ENCODE measurements around the gene RXFP4.

Gene RXFP4

DNA sequence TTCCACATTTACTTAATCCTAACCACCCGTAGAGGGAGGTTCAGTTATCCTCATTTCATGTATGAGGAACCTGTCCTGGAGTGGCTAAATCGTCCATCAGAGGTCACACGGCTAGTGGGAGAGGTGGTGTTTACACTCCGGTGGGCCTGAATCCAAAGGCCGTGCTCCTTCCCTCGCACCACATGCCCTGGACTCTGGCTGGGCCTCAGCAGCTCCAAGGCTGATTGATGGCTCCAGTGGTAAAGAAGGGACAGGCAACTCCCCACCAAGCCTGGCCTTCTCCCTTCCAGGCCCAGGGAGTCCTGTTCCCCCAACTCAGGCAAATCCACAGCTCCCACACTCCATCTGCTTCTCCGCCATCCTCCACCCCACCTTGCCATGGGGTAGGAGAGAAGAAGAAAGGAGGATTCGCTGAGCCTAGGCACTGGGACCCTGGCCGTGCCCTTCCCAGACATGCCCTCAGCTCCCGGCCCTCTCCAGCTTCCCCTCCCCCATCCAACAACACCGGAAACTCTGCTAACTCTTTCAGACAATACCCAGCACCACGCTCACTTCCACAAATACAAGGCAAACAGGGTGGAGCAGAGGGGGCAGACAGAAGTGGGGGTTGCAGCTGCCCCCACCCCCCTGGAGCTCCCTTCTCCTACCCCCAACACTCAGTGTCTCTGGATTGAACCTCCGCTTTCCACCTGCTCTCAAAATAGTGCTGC, 26.1 kb downstream of the RXFP4 start:
- no peak for DNase-seq (ENCODE audit: low read depth)
- H3K4me3 ChIP-seq (ENCODE audit: low read depth, low read length), result no peak overlapping the region
- TF ChIP-seq, protein P1, sequence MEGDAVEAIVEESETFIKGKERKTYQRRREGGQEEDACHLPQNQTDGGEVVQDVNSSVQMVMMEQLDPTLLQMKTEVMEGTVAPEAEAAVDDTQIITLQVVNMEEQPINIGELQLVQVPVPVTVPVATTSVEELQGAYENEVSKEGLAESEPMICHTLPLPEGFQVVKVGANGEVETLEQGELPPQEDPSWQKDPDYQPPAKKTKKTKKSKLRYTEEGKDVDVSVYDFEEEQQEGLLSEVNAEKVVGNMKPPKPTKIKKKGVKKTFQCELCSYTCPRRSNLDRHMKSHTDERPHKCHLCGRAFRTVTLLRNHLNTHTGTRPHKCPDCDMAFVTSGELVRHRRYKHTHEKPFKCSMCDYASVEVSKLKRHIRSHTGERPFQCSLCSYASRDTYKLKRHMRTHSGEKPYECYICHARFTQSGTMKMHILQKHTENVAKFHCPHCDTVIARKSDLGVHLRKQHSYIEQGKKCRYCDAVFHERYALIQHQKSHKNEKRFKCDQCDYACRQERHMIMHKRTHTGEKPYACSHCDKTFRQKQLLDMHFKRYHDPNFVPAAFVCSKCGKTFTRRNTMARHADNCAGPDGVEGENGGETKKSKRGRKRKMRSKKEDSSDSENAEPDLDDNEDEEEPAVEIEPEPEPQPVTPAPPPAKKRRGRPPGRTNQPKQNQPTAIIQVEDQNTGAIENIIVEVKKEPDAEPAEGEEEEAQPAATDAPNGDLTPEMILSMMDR (IDR thresholded peaks at IDR 0.05; ENCODE audit: control insufficient read depth, extremely low read depth, insufficient read depth), result no peak

DNA sequence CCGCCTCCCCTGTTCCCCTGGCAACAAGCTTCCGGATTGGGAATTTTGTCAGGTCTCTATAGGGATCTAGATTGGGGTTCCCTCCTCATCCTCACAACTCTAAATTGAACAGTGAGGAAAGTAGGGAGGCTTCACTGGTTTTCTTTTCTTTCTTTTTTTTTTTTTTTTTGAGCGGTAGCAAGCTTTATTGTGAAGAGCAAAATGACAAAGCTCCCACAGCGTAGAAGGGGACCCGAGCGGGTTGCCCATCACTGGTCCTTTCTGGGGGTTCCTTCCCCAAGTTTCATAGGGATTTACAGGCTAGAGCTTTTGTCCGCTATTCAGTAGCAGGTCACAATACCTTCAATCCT, 26.6 kb downstream of the RXFP4 start:
- no peak for DNase-seq (ENCODE audit: low read depth)
- H3K4me3 ChIP-seq (ENCODE audit: low read depth, low read length), result no peak overlapping the region
- TF ChIP-seq, protein P1 (IDR thresholded peaks at IDR 0.05; ENCODE audit: control insufficient read depth, extremely low read depth, insufficient read depth), result no peak

DNA sequence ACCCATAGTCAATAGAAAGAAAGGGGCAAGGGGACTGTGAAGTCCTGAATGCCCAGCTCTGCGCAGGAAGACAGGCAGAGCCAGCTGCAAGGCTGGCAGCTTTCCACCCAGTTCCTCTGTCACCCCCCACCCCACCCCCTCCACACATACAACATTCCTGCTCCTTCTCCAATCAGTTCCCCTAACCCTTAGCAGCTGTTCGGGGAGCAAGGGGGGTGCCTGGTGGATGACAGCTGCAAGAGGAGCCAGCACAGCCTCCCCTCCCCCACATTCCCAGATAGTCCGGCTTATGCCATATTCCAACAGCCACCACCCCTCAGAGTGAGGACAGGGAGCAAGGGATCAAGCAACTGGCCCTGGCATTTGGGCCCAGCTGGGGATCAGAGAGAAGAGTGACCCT, 27.2 kb downstream of the RXFP4 start:
- TF ChIP-seq, protein P1 (IDR thresholded peaks at IDR 0.05; ENCODE audit: control insufficient read depth, extremely low read depth, insufficient read depth), result no peak

DNA sequence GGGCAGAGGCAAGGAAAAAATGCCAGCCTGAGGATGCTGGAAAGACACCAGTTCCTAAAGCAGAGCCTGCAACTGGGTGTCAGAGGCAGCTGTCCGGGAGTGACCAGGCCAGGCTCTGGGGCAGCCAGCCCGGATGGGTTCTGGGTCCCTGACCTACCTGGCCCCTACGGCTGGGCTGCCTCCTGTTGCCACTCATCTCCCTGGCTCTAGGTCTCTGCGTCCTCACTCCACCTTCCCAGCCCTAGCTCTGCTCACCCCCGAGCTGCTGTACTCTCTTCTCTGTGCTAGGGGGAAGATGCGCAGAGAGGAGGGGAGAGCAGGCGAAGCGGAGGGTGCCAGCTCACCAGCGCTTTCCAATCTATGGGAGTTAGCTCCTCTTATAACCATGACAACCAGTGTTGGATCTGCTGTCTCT, 27.9 kb downstream of the RXFP4 start:
- DNase-seq (ENCODE audit: low read depth), result no peak
- no peak overlapping the region for H3K4me3 ChIP-seq (ENCODE audit: low read depth, low read length)
- TF ChIP-seq, protein P1 (IDR thresholded peaks at IDR 0.05; ENCODE audit: control insufficient read depth, extremely low read depth, insufficient read depth), result no peak

More for the DNA sequence above, 27.2 kb downstream of the RXFP4 start:
- no peak for DNase-seq (ENCODE audit: low read depth)
- no peak overlapping the region for H3K4me3 ChIP-seq (ENCODE audit: low read depth, low read length)

DNA sequence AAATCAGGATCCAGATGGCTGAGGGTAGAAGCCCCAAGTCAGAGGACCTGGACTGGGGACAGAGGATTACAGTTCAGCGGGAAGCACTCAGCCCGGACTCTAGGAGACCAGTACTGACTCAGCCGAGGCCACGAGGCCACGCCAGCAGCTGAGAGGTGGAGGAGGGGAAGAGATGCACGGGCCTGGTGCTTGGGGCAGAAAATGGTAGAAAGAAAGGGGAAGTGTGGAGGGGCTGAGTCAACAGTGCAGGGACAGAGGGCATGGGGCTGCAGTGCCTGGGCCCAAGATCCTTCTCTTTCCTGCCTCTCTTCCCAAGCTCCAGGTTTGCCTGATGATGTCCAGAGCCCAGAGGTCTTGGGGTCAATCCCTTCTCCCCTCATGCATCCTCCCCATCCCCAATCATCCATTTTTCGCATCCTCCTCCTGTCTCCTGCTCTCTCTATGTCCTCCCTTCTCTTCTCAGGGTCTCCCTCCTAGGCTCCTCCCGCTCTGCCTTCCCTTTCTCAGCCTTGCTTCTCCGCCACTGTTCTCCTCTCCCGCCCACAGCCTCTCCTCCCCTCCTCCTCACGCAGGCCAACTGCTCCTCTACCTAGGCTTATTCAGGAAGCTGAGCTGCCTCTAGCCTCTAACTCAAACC, 29.2 kb downstream of the RXFP4 start:
- DNase-seq (ENCODE audit: low read depth), result no peak
- no peak overlapping the region for H3K4me3 ChIP-seq (ENCODE audit: low read depth, low read length)
- TF ChIP-seq, protein P1 (IDR thresholded peaks at IDR 0.05; ENCODE audit: control insufficient read depth, extremely low read depth, insufficient read depth), result no peak

DNA sequence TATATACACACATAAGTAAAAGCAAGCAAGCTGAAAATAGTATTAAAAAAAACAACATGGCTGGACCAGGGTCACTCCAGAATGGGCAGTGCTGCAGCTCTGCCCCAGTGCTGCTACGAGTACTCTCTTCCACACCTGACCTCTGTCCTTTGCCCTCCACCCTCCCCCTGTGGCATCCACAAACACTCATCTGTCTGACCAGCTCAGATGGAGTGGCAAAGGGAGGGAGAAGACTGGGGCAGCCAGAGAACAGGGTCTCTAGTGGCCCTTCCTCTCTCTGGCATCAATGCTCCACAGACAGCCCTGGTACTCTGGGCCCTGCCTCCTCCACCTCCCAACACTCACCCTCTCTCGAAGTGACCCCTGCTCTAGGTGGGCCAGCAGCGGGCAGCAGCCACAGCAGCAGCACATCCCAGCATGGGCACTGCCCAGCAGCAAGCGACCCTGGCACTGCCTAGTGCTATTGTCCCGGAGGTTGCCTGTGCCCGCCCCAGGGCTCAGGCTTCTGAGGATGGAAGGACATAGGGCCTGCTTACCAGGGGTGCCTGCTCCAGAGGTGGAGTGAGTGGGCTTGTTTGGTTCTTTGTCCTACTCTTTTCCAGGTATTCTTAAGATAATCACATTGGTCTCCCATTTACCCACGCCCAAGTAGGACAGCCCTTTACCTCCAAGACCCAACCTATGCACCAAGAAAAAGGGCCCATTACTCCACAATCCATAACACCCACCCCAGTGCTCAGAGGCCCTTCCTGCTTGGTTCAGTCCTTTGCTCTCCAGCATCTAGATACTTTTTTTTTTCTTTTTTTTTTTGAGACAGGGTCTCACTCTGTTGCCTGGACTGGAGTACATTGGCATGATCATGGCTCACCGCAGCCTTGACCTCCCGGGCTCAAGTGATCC, 30.7 kb downstream of the RXFP4 start:
- no peak for DNase-seq (ENCODE audit: low read depth)
- H3K4me3 ChIP-seq (ENCODE audit: low read depth, low read length), result no peak overlapping the region
- TF ChIP-seq, protein P1 (IDR thresholded peaks at IDR 0.05; ENCODE audit: control insufficient read depth, extremely low read depth, insufficient read depth), result no peak

Data from LNCaP clone FGC (cell line).